ENCODE results near the gene PSMB3. TPM values are rescaled to one million over a fixed set of nuclear protein-coding genes. Genes with fewer than 3 reads are reported as not detected.

Gene PSMB3
- polyA plus RNA-seq, 2 of the 4 experiments (the other 2 are of a cell fraction): 417 to 463 TPM

- TF ChIP-seq ZNF302 (CRISPR knock-in tag; IDR thresholded peaks at IDR 0.05) (no peak), HOXB5 (CRISPR knock-in tag; IDR thresholded peaks at IDR 0.05) (no peak), CEBPB (IDR thresholded peaks at IDR 0.05) (no peak), ZC3H11A (IDR thresholded peaks at IDR 0.05) (no peak), RNF2 (IDR thresholded peaks at IDR 0.05; ENCODE audit: borderline replicate concordance, low read depth) (no peak), HOXB13 (CRISPR knock-in tag; IDR thresholded peaks at IDR 0.05; ENCODE audit: low read depth) (no peak), HES2 (IDR thresholded peaks at IDR 0.05) (no peak), RARB (CRISPR knock-in tag; IDR thresholded peaks at IDR 0.05) (no peak), PBX3 (IDR thresholded peaks at IDR 0.05) (no peak), JUN (IDR thresholded peaks at IDR 0.05) (no peak), PHF8 (IDR thresholded peaks at IDR 0.05; ENCODE audit: borderline replicate concordance, low read depth) (no peak)
- no peak overlapping the region for H3K4me3 ChIP-seq
- peaks cover 29% of the 10 kb centered on the region for H3K4me1 ChIP-seq
- no peaks in the 10 kb centered on the region for H3K9me3 ChIP-seq
- no peak for ATAC-seq
- ChIA-PET CTCF (interaction anchor here (1.7 kb wide), 1 partner anchor 8 kb away, joined by 6 read pairs; no protein-coding TSS in a partner anchor), POLR2A (no interaction called here)
- WGBS (ENCODE audit: missing lambda C conversion rate): 90% methylated on average over 14 of the region's 14 CpGs
- no peak overlapping the region for H3K4me2 ChIP-seq
- H3K27ac ChIP-seq: no peak overlapping the region
- FAIRE-seq: no peak
- no peak for DNase-seq (ENCODE audit: low read depth in 1 of 2, low spot score in 1 of 2)
These were observed 13.2 kb upstream of the PSMB3 start for GRCh38 chr17:38739305-38739704.

DNA sequence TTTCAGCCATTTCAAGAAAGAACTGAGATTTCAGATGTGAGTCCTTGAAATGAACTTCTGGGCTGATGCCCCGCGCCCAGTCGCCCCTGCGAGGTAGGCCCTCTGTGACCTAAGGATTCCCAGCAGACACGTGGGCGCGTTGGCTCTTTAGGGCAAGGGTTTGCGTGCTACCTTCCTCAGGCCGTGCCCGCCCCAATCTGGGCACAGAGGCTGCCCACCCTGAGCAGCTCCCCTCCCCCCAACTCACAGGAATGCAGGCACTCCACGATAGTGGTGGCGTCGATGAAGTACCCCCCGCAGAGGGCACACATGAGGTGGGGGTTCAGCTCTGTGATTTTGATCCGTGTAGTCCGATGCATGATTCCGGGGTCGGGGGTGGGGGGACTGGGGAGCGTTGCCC lies 12.5 kb upstream of the PSMB3 start:
- H3K9me3 ChIP-seq: no peaks in the 10 kb centered on the region
- no peak for DNase-seq (ENCODE audit: low read depth in 1 of 2, low spot score in 1 of 2)
- ATAC-seq: no peak
- TF ChIP-seq RAD21 (conservative IDR thresholded peaks at IDR 0.05 in 1 of 2, IDR thresholded peaks at IDR 0.05 in 1 of 2) (no peak), RNF2 (IDR thresholded peaks at IDR 0.05; ENCODE audit: borderline replicate concordance, low read depth) (no peak), PHF8 (IDR thresholded peaks at IDR 0.05; ENCODE audit: borderline replicate concordance, low read depth) (no peak), FOSL2 (IDR thresholded peaks at IDR 0.05) (no peak), FOSL2 (CRISPR knock-in tag; IDR thresholded peaks at IDR 0.05) (no peak), POLR2A (IDR thresholded peaks at IDR 0.05; ENCODE audit: low read length) (no peak), JUN (IDR thresholded peaks at IDR 0.05) (no peak), NFE2L2 (conservative IDR thresholded peaks at IDR 0.05; ENCODE audit: low read length) (no peak), KDM1A (IDR thresholded peaks at IDR 0.05; ENCODE audit: low read depth) (no peak)
- TF ChIP-seq, protein P1, sequence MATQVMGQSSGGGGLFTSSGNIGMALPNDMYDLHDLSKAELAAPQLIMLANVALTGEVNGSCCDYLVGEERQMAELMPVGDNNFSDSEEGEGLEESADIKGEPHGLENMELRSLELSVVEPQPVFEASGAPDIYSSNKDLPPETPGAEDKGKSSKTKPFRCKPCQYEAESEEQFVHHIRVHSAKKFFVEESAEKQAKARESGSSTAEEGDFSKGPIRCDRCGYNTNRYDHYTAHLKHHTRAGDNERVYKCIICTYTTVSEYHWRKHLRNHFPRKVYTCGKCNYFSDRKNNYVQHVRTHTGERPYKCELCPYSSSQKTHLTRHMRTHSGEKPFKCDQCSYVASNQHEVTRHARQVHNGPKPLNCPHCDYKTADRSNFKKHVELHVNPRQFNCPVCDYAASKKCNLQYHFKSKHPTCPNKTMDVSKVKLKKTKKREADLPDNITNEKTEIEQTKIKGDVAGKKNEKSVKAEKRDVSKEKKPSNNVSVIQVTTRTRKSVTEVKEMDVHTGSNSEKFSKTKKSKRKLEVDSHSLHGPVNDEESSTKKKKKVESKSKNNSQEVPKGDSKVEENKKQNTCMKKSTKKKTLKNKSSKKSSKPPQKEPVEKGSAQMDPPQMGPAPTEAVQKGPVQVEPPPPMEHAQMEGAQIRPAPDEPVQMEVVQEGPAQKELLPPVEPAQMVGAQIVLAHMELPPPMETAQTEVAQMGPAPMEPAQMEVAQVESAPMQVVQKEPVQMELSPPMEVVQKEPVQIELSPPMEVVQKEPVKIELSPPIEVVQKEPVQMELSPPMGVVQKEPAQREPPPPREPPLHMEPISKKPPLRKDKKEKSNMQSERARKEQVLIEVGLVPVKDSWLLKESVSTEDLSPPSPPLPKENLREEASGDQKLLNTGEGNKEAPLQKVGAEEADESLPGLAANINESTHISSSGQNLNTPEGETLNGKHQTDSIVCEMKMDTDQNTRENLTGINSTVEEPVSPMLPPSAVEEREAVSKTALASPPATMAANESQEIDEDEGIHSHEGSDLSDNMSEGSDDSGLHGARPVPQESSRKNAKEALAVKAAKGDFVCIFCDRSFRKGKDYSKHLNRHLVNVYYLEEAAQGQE (IDR thresholded peaks at IDR 0.05): no peak
- peaks cover 25% of the 10 kb centered on the region for H3K4me1 ChIP-seq
- POLR2A ChIA-PET: interaction anchor here (0.5 kb wide), 1 partner anchor 288 kb away, joined by 5 read pairs; no protein-coding TSS in a partner anchor
- no peak overlapping the region for H3K4me2 ChIP-seq
- WGBS (ENCODE audit: missing lambda C conversion rate): 94% methylated on average over 13 of the region's 19 CpGs
- no peak overlapping the region for H3K4me3 ChIP-seq
- no peak overlapping the region for H3K27ac ChIP-seq
- CTCF ChIA-PET: interaction anchor here (1.1 to 1.7 kb wide), 2 partner anchors 8 to 64 kb away, joined by 3 to 6 read pairs; no protein-coding TSS in a partner anchor
- no peak for FAIRE-seq

GRCh38 chr17:38740806-38741205 lies 11.7 kb upstream of the PSMB3 start:
- H3K4me1 ChIP-seq: peaks cover 24% of the 10 kb centered on the region
- TF ChIP-seq EHF (CRISPR knock-in tag; IDR thresholded peaks at IDR 0.05) (no peak), RNF2 (IDR thresholded peaks at IDR 0.05; ENCODE audit: borderline replicate concordance, low read depth) (no peak), TP53 (CRISPR knock-in tag; IDR thresholded peaks at IDR 0.05) (no peak), JUNB (IDR thresholded peaks at IDR 0.05) (no peak), FOSB (CRISPR knock-in tag; IDR thresholded peaks at IDR 0.05) (no peak), KDM5A (IDR thresholded peaks at IDR 0.05) (no peak), RARB (CRISPR knock-in tag; IDR thresholded peaks at IDR 0.05) (no peak), SMC3 (IDR thresholded peaks at IDR 0.05) (no peak)
- FAIRE-seq (no peak), ATAC-seq (no peak), DNase-seq (ENCODE audit: low read depth in 1 of 2, low spot score in 1 of 2) (no peak)
- WGBS (ENCODE audit: missing lambda C conversion rate): 89% methylated on average over 4 of the region's 4 CpGs
- no peaks in the 10 kb centered on the region for H3K9me3 ChIP-seq
- CTCF ChIA-PET: interaction anchor here (0.5 to 1.7 kb wide), 3 partner anchors 9 to 64 kb away, joined by 3 to 6 read pairs (median 3); no protein-coding TSS in a partner anchor
- H3K27ac ChIP-seq: 0 out of 6 replicates have a peak overlapping the region, but pooled peaks of 1 of the 2 experiments have one; percentile 2
- H3K4me2 ChIP-seq: no peak overlapping the region
- POLR2A ChIA-PET: no interaction called here
- no peak overlapping the region for H3K4me3 ChIP-seq

All from A549 (cell line).